Measurements from ENCODE around the gene PIAS2. TPM values are rescaled to one million over a fixed set of nuclear protein-coding genes. Genes with fewer than 3 reads are reported as not detected.

The PIAS2 gene
- total RNA-seq, 4 donors from 2014 or later: 38.7 to 81.6 (median 42.3) TPM

GRCh38 chr18:46821856-46822711 lies 95.2 kb downstream of the PIAS2 start:
- Histone ChIP-seq H3K36me3 (peaks cover under 1 to 8% of the 10 kb centered on the region in 2 donors), H3K9me3 (no peaks in the 10 kb centered on the region), H3K4me1 (no peaks in the 10 kb centered on the region), H3K4me3 (replicated peaks in 1 of 3) (no peak overlapping the region), H3K27ac (no peak overlapping the region), H3K27me3 (no peaks in the 10 kb centered on the region)
- TF ChIP-seq, protein P1, sequence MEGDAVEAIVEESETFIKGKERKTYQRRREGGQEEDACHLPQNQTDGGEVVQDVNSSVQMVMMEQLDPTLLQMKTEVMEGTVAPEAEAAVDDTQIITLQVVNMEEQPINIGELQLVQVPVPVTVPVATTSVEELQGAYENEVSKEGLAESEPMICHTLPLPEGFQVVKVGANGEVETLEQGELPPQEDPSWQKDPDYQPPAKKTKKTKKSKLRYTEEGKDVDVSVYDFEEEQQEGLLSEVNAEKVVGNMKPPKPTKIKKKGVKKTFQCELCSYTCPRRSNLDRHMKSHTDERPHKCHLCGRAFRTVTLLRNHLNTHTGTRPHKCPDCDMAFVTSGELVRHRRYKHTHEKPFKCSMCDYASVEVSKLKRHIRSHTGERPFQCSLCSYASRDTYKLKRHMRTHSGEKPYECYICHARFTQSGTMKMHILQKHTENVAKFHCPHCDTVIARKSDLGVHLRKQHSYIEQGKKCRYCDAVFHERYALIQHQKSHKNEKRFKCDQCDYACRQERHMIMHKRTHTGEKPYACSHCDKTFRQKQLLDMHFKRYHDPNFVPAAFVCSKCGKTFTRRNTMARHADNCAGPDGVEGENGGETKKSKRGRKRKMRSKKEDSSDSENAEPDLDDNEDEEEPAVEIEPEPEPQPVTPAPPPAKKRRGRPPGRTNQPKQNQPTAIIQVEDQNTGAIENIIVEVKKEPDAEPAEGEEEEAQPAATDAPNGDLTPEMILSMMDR (IDR thresholded peaks at IDR 0.05): no peak
- no peak for TF ChIP-seq POLR2A (IDR thresholded peaks at IDR 0.05)
- no peak for DNase-seq
- WGBS, 2 donors: 85 to 89% methylated on average over 3 of the region's 3 CpGs
- intact Hi-C loops (cut with DNase I): no loop called here

- Histone ChIP-seq H3K27me3 (no peaks in the 10 kb centered on the region), H3K36me3 (peaks cover 0 to 3% of the 10 kb centered on the region in 2 donors), H3K9me3 (no peaks in the 10 kb centered on the region), H3K27ac (no peak overlapping the region), H3K4me3 (replicated peaks in 1 of 3) (no peak overlapping the region), H3K4me1 (no peaks in the 10 kb centered on the region)
- TF ChIP-seq POLR2A (IDR thresholded peaks at IDR 0.05): no peak
- TF ChIP-seq, protein P1 (IDR thresholded peaks at IDR 0.05): no peak
- WGBS, 2 donors: 93% methylated on average over 6 of the region's 6 CpGs
- intact Hi-C loops (cut with DNase I): no loop called here
- DNase-seq: no peak
Measured at GRCh38 chr18:46820863-46821262, 96.4 kb downstream of the PIAS2 start.

DNA sequence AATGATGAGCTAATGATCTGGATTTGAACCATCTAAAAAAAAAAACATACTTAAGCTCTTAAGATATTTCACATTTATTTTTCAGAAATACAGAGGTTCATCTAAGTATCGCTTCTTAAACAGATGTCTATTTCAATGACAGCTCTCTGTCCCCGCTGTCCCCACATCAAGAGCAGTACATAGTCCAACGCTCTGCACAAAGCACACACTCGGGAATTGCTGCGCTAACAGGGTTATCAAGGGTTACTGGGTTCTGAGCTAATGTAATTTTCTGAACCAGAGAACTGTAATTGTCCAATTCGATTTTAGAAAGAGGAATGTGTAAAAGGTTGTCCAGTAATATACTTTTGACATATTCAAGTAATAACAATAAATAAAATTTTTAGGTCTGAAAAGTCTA lies 101.6 kb downstream of the PIAS2 start:
- H3K36me3 ChIP-seq: no peaks in the 10 kb centered on the region
- H3K27ac ChIP-seq: no peak overlapping the region
- no peak for TF ChIP-seq POLR2A (IDR thresholded peaks at IDR 0.05)
- TF ChIP-seq, protein P1 (IDR thresholded peaks at IDR 0.05): no peak
- DNase-seq: no peak
- WGBS, 2 donors: 92 to 94% methylated on average over 6 of the region's 6 CpGs
- intact Hi-C loops (cut with DNase I): no loop called here
- H3K4me3 ChIP-seq (replicated peaks in 1 of 3): no peak overlapping the region
- H3K9me3 ChIP-seq: no peaks in the 10 kb centered on the region
- no peaks in the 10 kb centered on the region for H3K4me1 ChIP-seq
- H3K27me3 ChIP-seq: no peaks in the 10 kb centered on the region

GRCh38 chr18:46814399-46814798 lies 102.9 kb downstream of the PIAS2 start:
- DNase-seq: no peak
- Histone ChIP-seq H3K4me3 (replicated peaks in 1 of 3) (no peak overlapping the region), H3K9me3 (no peaks in the 10 kb centered on the region), H3K36me3 (no peaks in the 10 kb centered on the region), H3K27ac (no peak overlapping the region), H3K27me3 (no peaks in the 10 kb centered on the region), H3K4me1 (no peaks in the 10 kb centered on the region)
- TF ChIP-seq, protein P1 (IDR thresholded peaks at IDR 0.05): no peak
- TF ChIP-seq POLR2A (IDR thresholded peaks at IDR 0.05): no peak
- intact Hi-C loops (cut with DNase I): no loop called here
- 88 to 90% methylated on average over 4 of the region's 4 CpGs for WGBS, 2 donors

GRCh38 chr18:46812311-46812710 lies 105.0 kb downstream of the PIAS2 start:
- Histone ChIP-seq H3K4me1 (no peaks in the 10 kb centered on the region), H3K36me3 (no peaks in the 10 kb centered on the region), H3K27ac (no peak overlapping the region), H3K4me3 (replicated peaks in 1 of 3) (no peak overlapping the region), H3K27me3 (no peaks in the 10 kb centered on the region), H3K9me3 (no peaks in the 10 kb centered on the region)
- WGBS, 2 donors: 93 to 95% methylated on average over 2 of the region's 2 CpGs
- TF ChIP-seq, protein P1 (IDR thresholded peaks at IDR 0.05): no peak
- no peak for TF ChIP-seq POLR2A (IDR thresholded peaks at IDR 0.05)
- intact Hi-C loops (cut with DNase I): no loop called here
- DNase-seq: no peak
